Stimulated activated CD4-positive, alpha-beta T cell treated with anti-CD3 and anti-CD28 coated beads, Interleukin-15, amount 100 ng/mL, for 48 hours (primary cell): Measurements from ENCODE around the gene CCDC138.

Experiments
- DNase-seq, 2 donors: peaks; one replicate each; pipeline ENCODE4 v3.0.0-alpha.2; 2020; ENCODE audit warnings: low read depth in 2 of 2

Gene CCDC138

DNA sequence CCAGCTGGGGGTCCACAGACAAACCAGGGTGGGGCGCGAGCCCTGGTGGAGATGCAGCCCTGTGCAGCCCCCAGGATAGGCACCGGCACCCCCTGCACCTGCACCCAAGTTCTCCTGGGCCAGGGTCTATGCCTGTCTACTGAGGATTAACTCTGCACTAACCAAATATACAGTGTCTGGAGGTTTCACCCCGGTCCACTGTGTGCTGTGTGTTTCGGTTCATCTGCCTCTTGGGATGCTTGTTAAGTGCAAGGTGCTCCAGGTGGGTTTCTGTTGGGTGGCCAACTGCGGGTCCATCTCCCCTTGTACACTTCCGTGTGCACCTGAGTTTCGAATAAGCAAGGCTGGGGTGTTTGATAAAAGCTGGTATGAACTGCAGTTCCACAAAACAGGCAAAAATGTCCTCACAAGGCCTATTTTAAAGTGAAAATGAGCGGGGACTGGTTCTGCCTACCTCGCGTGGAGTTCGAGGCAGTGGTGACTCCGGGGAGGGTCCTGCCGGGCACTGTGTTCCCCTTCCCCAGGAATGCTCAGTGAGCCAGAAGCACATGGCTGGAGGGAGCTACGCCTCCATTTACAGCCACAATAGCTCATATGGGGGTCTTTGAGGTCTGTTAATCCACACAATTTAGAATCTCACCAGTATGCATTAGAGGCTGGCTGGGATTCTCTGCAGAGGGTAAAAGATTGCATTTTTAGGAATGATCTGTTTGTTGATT lies 131.7 kb downstream of the CCDC138 start:
- no peak for DNase-seq

DNA sequence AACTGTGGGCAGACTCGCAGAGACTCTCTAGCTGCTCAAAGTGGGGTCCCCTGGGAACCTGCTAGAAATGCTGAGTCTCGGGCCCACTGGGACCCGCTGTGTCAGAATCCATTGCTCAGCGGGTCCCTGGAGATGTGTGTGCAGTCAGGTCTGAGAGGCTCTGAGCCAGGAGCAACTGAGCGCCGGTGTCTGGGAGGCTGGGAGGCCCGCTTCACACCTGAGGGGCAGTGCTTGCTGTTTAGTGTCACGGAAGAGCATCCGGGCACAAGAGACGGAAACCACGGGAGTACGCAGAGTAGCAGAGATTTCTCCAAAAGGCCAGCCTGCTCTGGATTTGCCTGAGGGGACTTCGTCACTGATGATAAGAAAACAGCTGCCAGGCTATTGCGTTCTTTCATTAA lies 132.4 kb downstream of the CCDC138 start:
- no peak for DNase-seq

DNA sequence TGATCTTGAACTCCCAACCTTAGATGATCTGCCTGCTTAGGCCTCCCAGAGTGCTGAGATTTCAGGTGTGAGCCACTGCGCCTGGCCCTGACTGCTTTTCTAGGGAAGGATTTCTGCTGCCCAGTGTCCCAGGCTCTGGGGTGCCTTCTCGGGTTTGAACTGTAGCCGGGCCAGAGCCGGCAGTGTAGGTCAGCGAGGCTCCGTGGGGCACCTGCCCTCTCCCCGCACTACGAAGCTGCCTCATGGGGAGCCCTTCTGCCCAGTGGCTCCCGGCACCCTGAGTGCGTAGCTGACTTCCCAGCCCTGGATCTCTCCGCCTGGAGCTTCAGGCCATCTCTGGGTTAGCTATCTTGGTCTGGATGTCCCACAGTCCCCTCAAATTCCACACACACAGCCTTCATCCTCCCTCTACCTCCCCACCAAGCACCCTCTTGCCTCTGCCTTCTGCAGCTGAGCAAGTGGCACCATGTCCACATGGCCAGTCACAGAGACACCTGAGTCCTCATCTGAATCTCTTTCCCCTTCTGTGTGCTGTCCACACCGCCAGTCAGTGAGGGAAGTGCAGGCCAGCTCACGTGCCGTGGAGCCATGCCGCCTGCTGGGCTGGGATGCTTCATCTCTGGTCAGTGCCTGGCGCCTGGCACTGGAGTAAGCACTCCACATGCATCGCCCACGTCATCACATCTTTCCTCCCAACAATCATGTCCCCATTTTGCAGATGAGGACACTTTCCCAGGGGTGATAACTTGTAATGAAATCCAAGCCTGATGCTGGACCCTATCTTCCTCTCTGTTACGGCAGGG lies 133.2 kb downstream of the CCDC138 start:
- DNase-seq = no peak

DNA sequence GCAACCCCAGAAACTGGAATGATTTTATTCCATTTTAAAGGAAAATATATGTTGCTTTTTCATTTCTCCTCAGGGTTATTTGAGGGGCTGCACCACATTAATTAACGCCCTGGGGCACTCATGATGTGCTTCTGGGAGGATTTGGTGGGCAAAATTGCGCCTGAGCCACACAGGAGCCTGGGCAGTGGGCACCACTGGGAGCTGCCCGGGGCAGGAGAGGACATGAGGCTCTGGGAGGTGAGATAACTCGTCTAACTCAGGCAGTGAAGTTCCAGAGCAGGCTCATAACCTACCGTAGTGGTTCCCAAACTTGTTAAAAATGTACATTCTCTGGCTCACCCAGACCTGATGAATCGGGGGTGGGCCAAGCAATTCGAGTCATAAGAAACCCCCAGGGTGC lies 134.1 kb downstream of the CCDC138 start:
- no peak for DNase-seq

DNA sequence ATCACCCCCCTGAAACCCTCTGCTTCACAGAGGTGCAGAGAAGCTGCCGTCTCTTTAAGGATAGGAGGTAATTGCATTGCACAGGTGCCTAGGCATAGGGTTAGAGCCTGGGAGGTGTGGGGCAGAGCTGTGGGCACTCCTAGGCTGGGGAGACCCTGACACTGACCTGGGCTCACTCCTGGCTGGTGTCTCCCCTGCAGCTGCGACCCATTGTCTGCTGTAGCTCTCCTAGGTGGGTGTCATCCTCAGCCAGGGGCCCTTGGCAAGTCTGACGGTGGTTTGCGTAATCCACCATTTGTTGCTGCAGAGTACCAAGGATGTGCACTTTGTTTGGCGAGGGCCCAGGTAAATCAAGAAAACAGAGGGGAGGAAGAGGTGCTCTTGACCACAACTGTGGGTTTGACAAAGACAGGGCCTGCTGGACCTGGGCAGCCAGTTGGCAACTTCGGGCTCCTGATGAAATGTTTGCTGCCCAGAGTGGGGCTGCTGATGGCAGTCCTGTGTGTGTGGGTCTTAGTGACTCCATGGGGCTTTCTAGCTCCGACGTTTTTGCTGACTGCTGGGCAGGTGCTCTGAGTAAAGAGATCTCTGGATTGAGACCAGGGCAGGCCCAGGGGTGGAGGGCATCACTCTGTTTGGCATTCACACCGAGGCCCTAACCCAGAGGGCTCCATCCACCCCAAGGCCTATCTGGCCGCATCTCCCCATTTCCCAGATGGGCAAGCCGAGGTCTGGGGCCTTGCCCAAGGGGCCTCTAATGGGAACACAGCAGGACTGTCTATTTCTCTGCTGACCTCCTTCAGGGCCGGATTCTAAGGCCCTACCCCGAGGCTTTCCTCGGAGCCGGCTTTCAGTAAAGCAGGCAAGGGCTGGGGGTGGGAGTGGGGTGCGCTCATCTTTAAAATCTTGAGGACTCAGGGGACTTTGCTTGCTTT lies 134.8 kb downstream of the CCDC138 start:
- DNase-seq = no peak

DNA sequence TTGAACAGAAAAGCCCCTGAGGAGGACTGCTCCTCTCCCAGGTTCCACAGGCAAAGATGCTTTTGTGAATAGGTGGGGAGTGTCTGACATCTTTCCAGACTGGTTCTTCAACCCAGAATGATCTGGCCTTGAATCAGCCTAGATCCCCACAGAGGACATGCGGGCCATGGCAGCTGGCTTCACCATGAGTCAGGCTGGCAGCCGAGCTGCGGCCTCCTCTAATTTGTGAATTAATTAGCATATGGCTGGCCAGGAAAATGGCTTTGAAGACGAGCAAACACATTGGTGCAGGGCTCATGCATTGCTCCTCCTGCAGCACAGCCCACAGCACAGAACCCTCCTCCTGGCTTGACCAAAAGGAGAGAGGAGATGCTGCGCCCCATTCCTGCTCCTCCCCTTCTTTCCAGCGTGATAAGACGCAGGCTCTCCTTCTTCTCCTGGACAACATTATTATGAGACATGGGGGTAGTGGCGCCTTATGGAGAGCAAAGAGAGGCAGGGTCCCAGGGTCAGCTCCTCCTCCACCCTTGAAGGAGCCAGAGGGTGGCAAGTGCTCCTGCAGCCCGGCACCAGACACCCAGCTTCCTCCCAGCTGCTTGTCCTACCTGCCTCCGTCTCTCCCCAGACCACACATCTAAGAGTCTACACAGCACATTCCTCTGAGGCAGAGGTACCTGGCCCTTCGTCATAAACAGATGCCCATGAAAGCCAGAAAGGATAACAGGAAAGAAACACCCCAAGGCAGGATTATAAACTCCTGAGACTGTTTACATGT lies 135.8 kb downstream of the CCDC138 start:
- no peak for DNase-seq

DNA sequence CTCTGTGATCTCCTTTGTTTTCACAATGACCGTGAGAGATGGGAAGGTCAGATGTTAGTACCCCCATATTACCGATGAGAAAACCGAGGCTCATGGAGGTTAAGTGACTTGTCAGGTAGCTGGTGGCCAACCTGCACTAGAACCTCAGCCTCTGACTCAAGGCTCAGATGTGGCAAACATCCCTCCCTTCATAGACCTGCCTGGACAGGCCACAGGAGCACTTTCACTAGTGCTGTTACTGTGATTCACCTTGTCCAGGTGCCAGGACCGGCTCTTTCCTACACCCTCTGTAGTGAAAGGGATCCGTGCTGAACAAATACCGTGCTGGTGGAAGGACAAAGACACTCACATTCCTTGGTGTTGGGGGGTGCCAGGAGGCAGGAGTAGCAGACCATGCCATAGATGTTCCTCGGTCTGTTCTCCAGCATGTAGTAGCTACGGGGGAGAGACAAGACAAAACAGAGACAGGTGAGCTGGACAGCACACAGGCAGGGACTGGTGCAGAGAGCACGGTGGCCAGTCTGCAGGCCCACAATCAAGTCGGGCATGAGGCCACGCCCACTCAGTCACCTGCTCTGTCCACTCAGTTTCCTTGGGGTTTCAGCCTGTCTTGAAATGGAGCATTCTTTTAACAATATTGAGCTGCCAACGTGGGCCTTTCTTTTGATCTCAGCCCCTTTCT lies 136.6 kb downstream of the CCDC138 start:
- DNase-seq = no peak

DNA sequence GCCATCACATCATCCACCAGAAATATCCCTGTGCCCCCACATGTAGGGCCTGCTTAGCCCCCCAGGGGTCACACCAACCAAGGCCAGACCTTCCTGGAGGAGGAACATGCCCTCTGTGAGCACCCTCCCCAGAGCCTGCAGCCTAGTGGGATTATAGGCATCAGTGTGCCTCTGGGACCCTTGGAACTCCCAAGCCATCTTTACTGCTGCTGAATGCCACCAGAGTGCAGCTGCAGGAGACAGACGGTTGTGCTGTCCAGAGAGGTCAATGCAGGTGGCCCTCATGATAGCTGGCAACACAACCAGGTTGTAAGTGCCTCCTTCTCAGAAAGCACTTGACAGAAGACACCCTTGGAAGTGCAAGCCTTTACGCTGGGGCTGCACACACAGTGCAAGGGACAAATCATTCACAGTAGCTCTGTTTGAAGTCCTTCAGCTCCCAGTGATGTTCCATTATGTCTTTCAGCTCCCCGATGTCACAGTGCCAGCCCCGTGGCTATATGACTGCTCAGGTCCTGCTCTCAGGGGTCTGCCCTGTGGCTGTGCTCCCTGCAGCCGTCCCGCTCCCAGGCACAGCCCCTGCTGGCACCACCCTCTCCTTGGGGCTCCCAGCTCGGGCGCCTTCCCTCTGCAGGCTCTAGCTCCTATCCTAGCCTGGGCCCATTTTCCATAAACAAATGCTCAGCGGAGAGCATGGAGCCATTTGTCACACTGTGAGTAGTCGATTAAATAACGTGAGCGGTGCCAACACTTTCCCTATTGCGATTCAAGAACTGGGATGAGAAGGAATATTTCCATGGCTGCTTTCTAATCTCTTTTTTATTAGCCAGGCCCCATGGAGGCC lies 137.4 kb downstream of the CCDC138 start:
- DNase-seq = no peak

DNA sequence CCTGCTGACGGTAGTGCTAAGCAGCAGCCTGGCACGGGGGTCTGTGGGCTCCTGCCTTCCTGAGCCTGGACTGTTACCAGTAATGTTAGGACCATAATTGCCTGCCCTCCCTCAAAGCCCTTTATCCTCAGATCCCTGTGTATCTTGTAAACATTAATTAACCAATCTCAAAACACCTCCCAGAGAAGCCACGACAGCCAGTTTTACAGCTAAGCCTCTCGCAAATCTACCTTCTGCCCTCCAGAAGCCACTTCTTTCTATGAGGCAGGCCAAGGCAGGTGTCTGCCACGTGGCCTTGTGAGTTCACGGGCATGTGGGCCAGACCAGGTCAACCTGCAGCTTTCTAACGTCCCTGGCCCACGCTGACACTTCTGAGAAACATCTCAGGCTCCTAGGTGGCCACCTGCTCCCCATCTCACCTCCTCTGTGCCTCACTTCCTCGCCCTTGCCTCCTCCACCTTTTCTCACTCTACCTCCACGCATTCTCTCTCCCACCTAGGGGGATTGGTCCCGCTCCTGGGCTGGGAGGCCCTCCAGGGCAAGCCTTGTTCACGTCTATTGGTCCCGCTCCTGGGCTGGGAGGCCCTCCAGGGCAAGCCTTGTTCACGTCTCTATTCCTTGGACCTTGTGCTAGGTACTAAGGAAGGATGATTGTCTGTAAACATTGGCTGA lies 138.1 kb downstream of the CCDC138 start:
- no peak for DNase-seq

DNA sequence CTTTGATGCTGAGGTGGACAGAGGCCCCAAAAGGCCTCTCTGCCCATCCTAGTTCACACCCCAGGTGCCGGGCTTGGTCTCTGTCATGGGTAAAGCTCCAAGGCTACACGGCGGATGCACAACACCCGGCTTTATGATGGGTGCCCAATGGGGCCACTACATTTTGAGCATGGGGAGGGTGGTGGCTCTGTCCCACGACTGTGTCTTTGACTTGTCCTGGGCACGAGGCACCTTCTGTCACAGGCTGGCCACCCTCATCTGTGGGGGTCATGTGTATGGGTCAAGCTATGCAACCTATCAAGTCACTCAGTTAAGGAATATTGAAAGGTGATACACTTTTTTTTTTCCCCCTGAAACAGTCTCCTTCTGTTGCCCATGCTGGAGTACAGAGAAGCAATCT lies 138.7 kb downstream of the CCDC138 start:
- no peak for DNase-seq

DNA sequence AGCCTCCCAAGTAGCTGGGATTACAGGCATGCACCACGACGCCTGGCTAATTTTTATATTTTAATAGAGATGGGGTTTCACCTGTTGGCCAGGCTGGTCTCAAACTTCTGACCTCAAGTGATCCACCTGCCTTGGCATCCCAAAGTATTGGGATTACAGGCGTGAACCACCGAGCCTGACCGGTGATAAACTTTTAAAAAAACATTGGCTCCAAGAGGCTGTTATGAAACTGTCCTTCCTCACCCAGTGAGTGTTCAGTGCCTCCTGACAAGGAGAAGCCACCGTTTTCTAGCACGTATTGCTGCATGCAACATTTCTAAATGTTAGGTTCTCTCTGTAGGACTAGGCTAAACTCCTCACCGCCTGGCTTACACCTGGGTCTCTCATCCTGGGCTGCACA lies 139.2 kb downstream of the CCDC138 start:
- no peak for DNase-seq
